BLaER1 treated with 17β-estradiol and CSF1 and Interleukin-3, amounts not matched to agents 10 nM and 100 nM (cell line): ENCODE results near the gene CNRIP1.

Source experiments
- H3K27ac ChIP-seq, 11 experiments: shearing (Covaris generic); formaldehyde crosslinking; 2 replicates each; pipeline ENCODE4 v1.8.1; 2022
- H3K27me3 ChIP-seq, 11 experiments: shearing (Covaris generic); formaldehyde crosslinking; 2 replicates each; pipeline ENCODE4 v1.8.1; 2022
- H3K36me3 ChIP-seq, 11 experiments: shearing (Covaris generic); formaldehyde crosslinking; 2 replicates each; pipeline ENCODE4 v1.8.1; 2022
- H3K4me1 ChIP-seq, 10 experiments: shearing (Covaris generic); formaldehyde crosslinking; 2 replicates each; pipeline ENCODE4 v1.8.1; 2022
- H3K4me2 ChIP-seq, 11 experiments: shearing (Covaris generic); formaldehyde crosslinking; 2 replicates each; pipeline ENCODE4 v1.8.1; 2022
- H3K4me3 ChIP-seq, 10 experiments: shearing (Covaris generic); formaldehyde crosslinking; 2 replicates each; pipeline ENCODE4 v1.8.1; 2022
- H3K9ac ChIP-seq, 11 experiments: shearing (Covaris generic); formaldehyde crosslinking; 2 replicates each; pipeline ENCODE4 v1.8.1; 2022
- H3K9me3 ChIP-seq, 11 experiments: shearing (Covaris generic); formaldehyde crosslinking; replicated peaks in 1 of 11; 2 replicates each; pipeline ENCODE4 v1.8.1; 2022
- H4K20me1 ChIP-seq, 11 experiments: shearing (Covaris generic); formaldehyde crosslinking; 2 replicates each; pipeline ENCODE4 v1.8.1; 2022
- Cebpa-rat ChIP-seq, 11 experiments: shearing (Covaris generic); IDR thresholded peaks; 2 replicates each; pipeline ENCODE4 v1.8.1; 2022

Gene CNRIP1

GRCh38 chr2:68345129-68345875 is 25.6 kb upstream of the CNRIP1 start:
- H4K20me1 ChIP-seq: no peaks in the 10 kb centered on the region
- H3K36me3 ChIP-seq: no peaks in the 10 kb centered on the region
- no peak overlapping the region for H3K9ac ChIP-seq
- no peaks in the 10 kb centered on the region for H3K27me3 ChIP-seq
- no peak overlapping the region for H3K27ac ChIP-seq
- peak overlapping the region in 2 of 11 experiments; percentile 21 to 24; a peak in 3 of 22 replicates for H3K4me2 ChIP-seq
- peaks cover 0 to 11% (median 0%) of the 10 kb centered on the region in 11 experiments; a peak in 8 of 22 replicates for H3K9me3 ChIP-seq
- peaks cover 0 to 36% (median 3%) of the 10 kb centered on the region in 10 experiments; a peak in 9 of 20 replicates for H3K4me1 ChIP-seq
- H3K4me3 ChIP-seq: no peak overlapping the region
- TF ChIP-seq Cebpa-rat (IDR thresholded peaks at IDR 0.05): no peak

GRCh38 chr2:68344031-68344430 is 24.3 kb upstream of the CNRIP1 start:
- Histone ChIP-seq H4K20me1 (no peaks in the 10 kb centered on the region), H3K9me3 (peaks cover 0 to 7% (median 0%) of the 10 kb centered on the region in 11 experiments; a peak in 7 of 22 replicates), H3K27me3 (no peaks in the 10 kb centered on the region), H3K4me3 (no peak overlapping the region), H3K4me2 (no peak overlapping the region), H3K36me3 (no peaks in the 10 kb centered on the region), H3K4me1 (peaks cover 0 to 36% (median 3%) of the 10 kb centered on the region in 10 experiments; a peak in 9 of 20 replicates), H3K27ac (no peak overlapping the region), H3K9ac (no peak overlapping the region)
- TF ChIP-seq Cebpa-rat (IDR thresholded peaks at IDR 0.05): no peak

- Histone ChIP-seq H3K27me3 (no peaks in the 10 kb centered on the region), H3K9ac (no peak overlapping the region), H3K27ac (no peak overlapping the region), H3K9me3 (no peaks in the 10 kb centered on the region), H4K20me1 (no peaks in the 10 kb centered on the region), H3K4me1 (peaks cover 0 to 27% (median 3%) of the 10 kb centered on the region in 10 experiments; a peak in 9 of 20 replicates), H3K4me3 (no peak overlapping the region), H3K4me2 (peak overlapping the region in 4 of 11 experiments; percentile 21 to 50 (median 36); a peak in 6 of 22 replicates), H3K36me3 (no peaks in the 10 kb centered on the region)
- no peak for TF ChIP-seq Cebpa-rat (IDR thresholded peaks at IDR 0.05)
These were observed 22.7 kb upstream of the CNRIP1 start for GRCh38 chr2:68342470-68342869.

- peaks cover 0 to 25% (median 3%) of the 10 kb centered on the region in 10 experiments; a peak in 9 of 20 replicates for H3K4me1 ChIP-seq
- H3K27me3 ChIP-seq: no peaks in the 10 kb centered on the region
- H3K4me2 ChIP-seq: peak overlapping the region in 4 of 11 experiments; percentile 21 to 50 (median 36); a peak in 6 of 22 replicates
- H3K9me3 ChIP-seq: no peaks in the 10 kb centered on the region
- no peak for TF ChIP-seq Cebpa-rat (IDR thresholded peaks at IDR 0.05)
- no peaks in the 10 kb centered on the region for H3K36me3 ChIP-seq
- H3K9ac ChIP-seq: no peak overlapping the region
- H3K27ac ChIP-seq: no peak overlapping the region
- no peak overlapping the region for H3K4me3 ChIP-seq
- no peaks in the 10 kb centered on the region for H4K20me1 ChIP-seq
These were observed 21.8 kb upstream of the CNRIP1 start for GRCh38 chr2:68341583-68341982.

- no peaks in the 10 kb centered on the region for H4K20me1 ChIP-seq
- no peaks in the 10 kb centered on the region for H3K9me3 ChIP-seq
- no peaks in the 10 kb centered on the region for H3K27me3 ChIP-seq
- H3K4me3 ChIP-seq: no peak overlapping the region
- H3K36me3 ChIP-seq: no peaks in the 10 kb centered on the region
- peaks cover 0 to 25% (median 3%) of the 10 kb centered on the region in 10 experiments; a peak in 9 of 20 replicates for H3K4me1 ChIP-seq
- no peak overlapping the region for H3K27ac ChIP-seq
- no peak overlapping the region for H3K4me2 ChIP-seq
- TF ChIP-seq Cebpa-rat (IDR thresholded peaks at IDR 0.05): no peak
- H3K9ac ChIP-seq: no peak overlapping the region
These were observed 21.2 kb upstream of the CNRIP1 start for GRCh38 chr2:68341062-68341329.

DNA sequence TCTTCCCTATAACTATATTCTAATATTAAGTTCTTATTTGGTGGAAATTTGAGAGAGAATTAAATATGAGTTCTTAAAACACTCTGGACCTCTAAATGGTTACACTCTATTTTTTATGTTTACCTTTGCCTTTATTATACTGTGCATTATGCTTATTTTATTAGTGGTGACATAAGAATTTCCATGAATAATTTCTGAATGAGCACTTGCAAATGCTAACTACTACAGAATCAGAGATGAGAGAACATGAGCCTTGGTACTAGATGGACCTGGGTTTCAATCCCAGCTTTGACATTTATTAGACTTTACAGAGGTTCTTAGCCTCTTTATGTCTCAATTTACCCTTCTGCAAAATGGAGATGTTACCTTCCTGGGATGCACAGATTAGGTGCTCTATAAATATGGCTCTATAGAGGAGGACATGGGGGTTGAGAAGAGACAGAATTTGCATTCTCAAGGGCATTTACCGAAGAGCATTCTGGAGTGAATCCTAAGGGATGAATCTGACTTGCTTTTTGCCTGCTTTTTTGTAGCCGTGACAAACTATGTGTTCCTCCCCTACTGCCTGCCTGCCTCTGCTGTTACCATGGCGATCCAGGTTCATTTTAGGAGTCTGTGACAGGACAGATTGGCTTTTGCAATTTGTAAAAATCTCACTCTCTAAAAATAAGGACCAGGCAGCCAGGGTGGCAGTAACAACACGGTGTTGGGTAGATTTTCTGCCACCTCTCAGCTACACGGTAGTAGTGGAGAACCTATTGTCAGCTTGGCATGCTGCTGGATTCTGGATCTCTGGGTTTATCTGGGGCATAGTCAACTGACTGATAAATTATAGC is 20.7 kb upstream of the CNRIP1 start:
- no peaks in the 10 kb centered on the region for H3K36me3 ChIP-seq

DNA sequence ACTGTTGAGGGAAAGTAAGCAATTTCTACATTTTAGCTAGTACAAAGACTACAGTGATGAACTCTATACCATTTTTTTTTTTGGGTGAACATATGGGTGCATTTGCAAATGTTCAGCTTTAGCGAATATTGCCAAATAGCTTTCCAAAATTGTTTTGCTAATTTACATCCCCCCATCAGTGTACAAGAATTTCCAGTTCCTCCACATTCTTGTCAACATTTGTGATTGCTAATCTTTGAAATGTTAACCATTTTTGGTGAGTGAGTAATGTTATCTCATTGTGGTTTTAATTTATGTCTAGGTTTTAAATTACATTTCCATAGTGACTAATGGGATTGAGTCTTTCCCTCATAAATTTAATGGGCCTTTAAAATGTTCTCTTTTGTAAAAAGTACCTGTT is 16.4 kb upstream of the CNRIP1 start:
- no peak overlapping the region for H3K4me2 ChIP-seq
- no peaks in the 10 kb centered on the region for H3K36me3 ChIP-seq
- TF ChIP-seq Cebpa-rat (IDR thresholded peaks at IDR 0.05): no peak
- H3K9ac ChIP-seq: no peak overlapping the region
- no peak overlapping the region for H3K4me3 ChIP-seq
- no peaks in the 10 kb centered on the region for H3K4me1 ChIP-seq
- no peak overlapping the region for H3K27ac ChIP-seq
- no peaks in the 10 kb centered on the region for H3K27me3 ChIP-seq
- no peaks in the 10 kb centered on the region for H4K20me1 ChIP-seq
- H3K9me3 ChIP-seq: no peaks in the 10 kb centered on the region

More for the DNA sequence above, 20.7 kb upstream of the CNRIP1 start:
- TF ChIP-seq Cebpa-rat (IDR thresholded peaks at IDR 0.05): no peak
- H3K9me3 ChIP-seq: no peaks in the 10 kb centered on the region
- H3K4me1 ChIP-seq: peaks cover 0 to 22% (median 3%) of the 10 kb centered on the region in 10 experiments; a peak in 9 of 20 replicates
- H3K4me2 ChIP-seq: no peak overlapping the region
- no peak overlapping the region for H3K4me3 ChIP-seq
- no peak overlapping the region for H3K27ac ChIP-seq
- H3K27me3 ChIP-seq: no peaks in the 10 kb centered on the region
- no peak overlapping the region for H3K9ac ChIP-seq
- H4K20me1 ChIP-seq: no peaks in the 10 kb centered on the region

- peaks cover 0 to 7% (median 0%) of the 10 kb centered on the region in 10 experiments; a peak in 4 of 20 replicates for H3K4me1 ChIP-seq
- no peak for TF ChIP-seq Cebpa-rat (IDR thresholded peaks at IDR 0.05)
- no peaks in the 10 kb centered on the region for H3K36me3 ChIP-seq
- no peak overlapping the region for H3K4me3 ChIP-seq
- no peak overlapping the region for H3K27ac ChIP-seq
- H3K27me3 ChIP-seq: no peaks in the 10 kb centered on the region
- H3K4me2 ChIP-seq: no peak overlapping the region
- no peak overlapping the region for H3K9ac ChIP-seq
- H3K9me3 ChIP-seq: no peaks in the 10 kb centered on the region
- no peaks in the 10 kb centered on the region for H4K20me1 ChIP-seq
These were observed 14.2 kb upstream of the CNRIP1 start for GRCh38 chr2:68333931-68334330.

- Histone ChIP-seq H3K27me3 (no peaks in the 10 kb centered on the region), H3K36me3 (no peaks in the 10 kb centered on the region), H3K4me3 (no peak overlapping the region), H3K9me3 (no peaks in the 10 kb centered on the region), H3K4me1 (peaks cover 0 to 7% (median 0%) of the 10 kb centered on the region in 10 experiments; a peak in 4 of 20 replicates), H3K9ac (no peak overlapping the region), H4K20me1 (no peaks in the 10 kb centered on the region), H3K4me2 (no peak overlapping the region), H3K27ac (no peak overlapping the region)
- no peak for TF ChIP-seq Cebpa-rat (IDR thresholded peaks at IDR 0.05)
These were observed 13.3 kb upstream of the CNRIP1 start for GRCh38 chr2:68333009-68333408.
